ENCODE data around the gene ZBTB11. TPM values are rescaled to one million over a fixed set of nuclear protein-coding genes. Genes with fewer than 3 reads are reported as not detected.

ZBTB11 gene
- total and polyA plus RNA-seq, 2 experiments from 2014 or later = 7.3 to 15.8 TPM

DNA sequence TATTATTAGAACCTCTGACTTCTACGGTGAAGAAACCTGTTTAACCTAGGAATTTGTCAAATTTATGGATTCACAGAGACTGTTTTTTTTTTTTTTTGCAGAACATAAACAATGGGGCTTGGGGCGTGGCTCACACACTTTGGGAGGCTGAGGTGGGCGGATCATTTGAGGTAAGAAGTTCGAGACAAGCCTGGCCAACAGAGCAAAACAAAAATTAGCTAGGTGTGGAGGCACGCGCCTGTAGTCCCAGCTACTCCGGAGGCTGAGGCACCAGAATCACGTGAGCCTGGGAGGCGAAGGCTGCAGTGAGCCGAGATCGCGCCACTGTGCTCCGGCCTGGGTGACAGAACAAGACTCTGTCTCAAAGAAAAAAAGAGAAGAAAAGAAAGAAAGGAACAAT, 3.0 kb downstream of the ZBTB11 start:
- Histone ChIP-seq H3K27me3 (no peaks in the 10 kb centered on the region), H3K27ac (no peak overlapping the region), H3K4me3 (no peak overlapping the region), H3K4me1 (ENCODE audit: low read depth) (peaks cover 5% of the 10 kb centered on the region), H3K9me3 (ENCODE audit: low read depth) (no peaks in the 10 kb centered on the region), H3K36me3 (peaks cover 16% of the 10 kb centered on the region)
- TF ChIP-seq, protein P1, sequence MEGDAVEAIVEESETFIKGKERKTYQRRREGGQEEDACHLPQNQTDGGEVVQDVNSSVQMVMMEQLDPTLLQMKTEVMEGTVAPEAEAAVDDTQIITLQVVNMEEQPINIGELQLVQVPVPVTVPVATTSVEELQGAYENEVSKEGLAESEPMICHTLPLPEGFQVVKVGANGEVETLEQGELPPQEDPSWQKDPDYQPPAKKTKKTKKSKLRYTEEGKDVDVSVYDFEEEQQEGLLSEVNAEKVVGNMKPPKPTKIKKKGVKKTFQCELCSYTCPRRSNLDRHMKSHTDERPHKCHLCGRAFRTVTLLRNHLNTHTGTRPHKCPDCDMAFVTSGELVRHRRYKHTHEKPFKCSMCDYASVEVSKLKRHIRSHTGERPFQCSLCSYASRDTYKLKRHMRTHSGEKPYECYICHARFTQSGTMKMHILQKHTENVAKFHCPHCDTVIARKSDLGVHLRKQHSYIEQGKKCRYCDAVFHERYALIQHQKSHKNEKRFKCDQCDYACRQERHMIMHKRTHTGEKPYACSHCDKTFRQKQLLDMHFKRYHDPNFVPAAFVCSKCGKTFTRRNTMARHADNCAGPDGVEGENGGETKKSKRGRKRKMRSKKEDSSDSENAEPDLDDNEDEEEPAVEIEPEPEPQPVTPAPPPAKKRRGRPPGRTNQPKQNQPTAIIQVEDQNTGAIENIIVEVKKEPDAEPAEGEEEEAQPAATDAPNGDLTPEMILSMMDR (IDR thresholded peaks at IDR 0.05; ENCODE audit: low read depth, low read length) = no peak
- DNase-seq (ENCODE audit: low read depth in 1 of 2, low spot score in 1 of 2) = no peak

DNA sequence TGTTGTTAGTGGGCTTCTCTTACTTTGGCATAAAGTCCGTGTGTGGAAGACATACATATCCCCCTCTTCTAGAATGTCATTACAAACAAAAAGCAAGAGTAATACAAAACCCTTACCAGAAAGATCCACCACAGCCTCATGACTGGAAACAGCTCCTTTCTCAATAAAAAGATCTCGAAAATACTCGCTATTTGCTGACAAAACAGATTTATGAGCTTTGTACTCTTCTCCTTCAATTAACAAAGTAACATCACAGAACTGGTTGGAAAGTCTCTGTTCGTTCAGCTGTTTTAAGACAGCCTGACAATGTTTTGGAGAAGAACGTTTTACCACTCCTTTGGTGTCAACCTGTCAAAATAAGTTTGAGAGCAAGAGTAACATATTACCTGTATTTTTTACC, 5.9 kb downstream of the ZBTB11 start:
- TF ChIP-seq, protein P1 (IDR thresholded peaks at IDR 0.05; ENCODE audit: low read depth, low read length) = no peak
- no peak for DNase-seq (ENCODE audit: low read depth in 1 of 2, low spot score in 1 of 2)
- Histone ChIP-seq H3K9me3 (ENCODE audit: low read depth) (no peaks in the 10 kb centered on the region), H3K27ac (no peak overlapping the region), H3K36me3 (peaks cover 16% of the 10 kb centered on the region), H3K4me1 (ENCODE audit: low read depth) (no peaks in the 10 kb centered on the region), H3K4me3 (no peak overlapping the region), H3K27me3 (no peaks in the 10 kb centered on the region)

DNA sequence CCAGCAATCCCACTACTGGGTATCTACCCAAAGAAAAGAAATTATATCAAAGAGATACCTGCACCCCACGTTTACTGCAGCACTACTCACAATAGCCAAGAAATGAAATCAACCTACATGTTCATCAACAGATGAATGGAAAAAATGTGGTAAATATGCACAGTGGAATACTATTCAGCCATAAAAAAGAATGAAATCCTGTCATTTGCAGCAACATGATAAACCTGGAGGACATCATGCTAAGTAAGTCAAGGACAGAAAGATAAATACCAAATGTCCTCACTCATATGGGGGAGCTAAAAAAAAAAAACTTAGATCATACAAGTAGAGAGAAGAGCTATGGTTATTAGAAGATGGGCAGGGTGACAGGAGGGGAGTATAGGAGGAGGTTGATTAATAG, 9.1 kb downstream of the ZBTB11 start:
- H3K4me3 ChIP-seq = no peak overlapping the region
- H3K27me3 ChIP-seq = no peaks in the 10 kb centered on the region
- no peaks in the 10 kb centered on the region for H3K9me3 ChIP-seq (ENCODE audit: low read depth)
- no peaks in the 10 kb centered on the region for H3K4me1 ChIP-seq (ENCODE audit: low read depth)
- DNase-seq (ENCODE audit: low read depth in 1 of 2, low spot score in 1 of 2) = no peak
- TF ChIP-seq, protein P1 (IDR thresholded peaks at IDR 0.05; ENCODE audit: low read depth, low read length) = no peak
- H3K36me3 ChIP-seq = peaks cover 33% of the 10 kb centered on the region
- H3K27ac ChIP-seq = no peak overlapping the region

DNA sequence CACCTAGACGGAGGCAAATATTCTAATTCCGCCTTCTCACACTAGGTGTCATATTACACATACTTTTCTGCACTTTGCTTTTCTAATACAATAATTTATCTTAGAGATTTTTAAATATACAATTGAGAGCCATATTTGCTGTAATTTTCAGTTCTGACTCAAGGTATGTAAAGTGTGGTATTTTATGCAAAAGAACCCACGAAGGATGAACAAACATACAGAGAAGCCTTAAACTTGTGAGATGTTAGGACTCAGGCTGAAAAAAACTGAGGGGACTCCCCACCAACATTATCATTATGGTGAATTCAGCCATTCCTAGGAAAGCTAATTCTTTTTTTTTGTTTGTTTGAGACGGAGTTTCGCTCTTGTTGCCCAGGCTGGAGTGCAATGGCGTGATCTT, 9.6 kb downstream of the ZBTB11 start:
- Histone ChIP-seq H3K9me3 (ENCODE audit: low read depth) (no peaks in the 10 kb centered on the region), H3K27me3 (no peaks in the 10 kb centered on the region), H3K4me1 (ENCODE audit: low read depth) (no peaks in the 10 kb centered on the region), H3K36me3 (peaks cover 34% of the 10 kb centered on the region), H3K27ac (no peak overlapping the region), H3K4me3 (no peak overlapping the region)
- TF ChIP-seq, protein P1 (IDR thresholded peaks at IDR 0.05; ENCODE audit: low read depth, low read length) = no peak
- no peak for DNase-seq (ENCODE audit: low read depth in 1 of 2, low spot score in 1 of 2)

DNA sequence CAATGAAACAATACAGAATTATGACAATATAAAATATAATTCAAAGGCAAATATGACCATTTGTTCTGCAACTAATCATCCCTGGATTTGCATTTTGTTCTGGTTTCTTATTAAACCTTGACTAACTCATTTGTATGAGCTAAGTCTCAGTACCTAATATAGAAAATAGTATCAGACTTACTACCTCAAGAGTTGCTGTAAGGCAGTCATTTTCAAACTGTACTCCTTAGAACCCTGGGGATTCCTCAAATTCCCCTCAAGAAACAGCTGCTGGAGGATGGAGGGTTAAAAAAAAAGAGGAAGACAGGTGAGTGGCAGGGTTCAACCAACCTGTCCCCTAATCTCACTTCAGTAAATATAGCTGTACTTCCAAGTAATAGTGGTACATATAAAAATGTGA, 11.1 kb downstream of the ZBTB11 start:
- H3K36me3 ChIP-seq = peaks cover 24% of the 10 kb centered on the region

More for the DNA sequence above, 11.1 kb downstream of the ZBTB11 start:
- Histone ChIP-seq H3K4me3 (no peak overlapping the region), H3K4me1 (ENCODE audit: low read depth) (no peaks in the 10 kb centered on the region), H3K27me3 (no peaks in the 10 kb centered on the region), H3K9me3 (ENCODE audit: low read depth) (no peaks in the 10 kb centered on the region), H3K27ac (no peak overlapping the region)
- TF ChIP-seq, protein P1 (IDR thresholded peaks at IDR 0.05; ENCODE audit: low read depth, low read length) = no peak
- no peak for DNase-seq (ENCODE audit: low read depth in 1 of 2, low spot score in 1 of 2)

Measured in cardiac muscle cell (in vitro differentiated cells and primary cell).